GM06990 (cell line): ENCODE measurements around the gene ANKRD13D.

Experiments
- DNase-seq: peaks from one replicate; pipeline ENCODE4 v3.0.0-alpha.2; 2011; ENCODE audit not compliant: insufficient read length; ENCODE audit errors: extremely low read depth
- H3K27me3 ChIP-seq: replicated peaks from 2 replicates; pipeline ENCODE4 v1.6.0; 2011; ENCODE audit warnings: low read length; ENCODE audit not compliant: control insufficient read depth, insufficient read depth
- H3K36me3 ChIP-seq: 2 replicates; pipeline ENCODE4 v1.5.1; 2011; ENCODE audit warnings: low read length; ENCODE audit not compliant: control insufficient read depth, insufficient read depth
- H3K4me3 ChIP-seq: replicated peaks from 2 replicates; pipeline ENCODE4 v1.5.1; 2011; ENCODE audit warnings: low read depth, mild to moderate bottlenecking, control low read depth, low read length
- CTCF ChIP-seq: IDR thresholded peaks from 2 replicates; pipeline ENCODE4 v1.5.1; 2011; ENCODE audit warnings: low read length, control low read depth, mild to moderate bottlenecking, inconsistent platforms; ENCODE audit not compliant: insufficient read depth, poor library complexity, severe bottlenecking

Gene ANKRD13D

GRCh38 chr11:67299471-67300191 lies 10.5 kb downstream of the ANKRD13D start:
- Histone ChIP-seq H3K36me3 (peaks cover 27% of the 10 kb centered on the region), H3K4me3 (no peak overlapping the region), H3K27me3 (no peaks in the 10 kb centered on the region)
- no peak for DNase-seq
- TF ChIP-seq CTCF = no peak

DNA sequence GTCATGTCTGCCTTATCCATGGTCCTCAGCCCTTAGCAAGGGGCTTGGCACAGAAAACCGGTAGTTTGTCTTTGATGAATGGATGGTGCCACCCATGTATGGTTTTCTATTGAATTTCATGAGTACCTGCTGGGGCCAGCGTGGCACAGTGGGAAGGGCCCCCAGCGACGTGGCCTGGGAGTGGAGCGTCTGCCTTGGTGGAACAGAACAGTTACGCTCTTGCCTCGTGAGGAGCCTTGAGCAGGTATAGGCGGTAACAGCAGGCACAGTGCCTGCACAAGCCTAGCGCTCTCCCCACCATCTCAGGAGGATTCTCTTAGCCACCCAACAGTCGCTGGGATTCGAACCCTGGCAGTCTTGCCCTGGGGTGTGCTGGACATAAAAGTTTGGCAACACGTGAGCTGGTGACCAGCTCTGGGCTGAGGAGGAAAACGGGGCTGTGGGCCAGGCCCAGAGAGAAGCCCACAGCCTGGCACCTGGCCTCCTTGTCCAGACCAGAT lies 11.2 kb downstream of the ANKRD13D start:
- Histone ChIP-seq H3K36me3 (peaks cover 27% of the 10 kb centered on the region), H3K27me3 (no peaks in the 10 kb centered on the region), H3K4me3 (no peak overlapping the region)
- no peak for TF ChIP-seq CTCF
- DNase-seq = no peak

DNA sequence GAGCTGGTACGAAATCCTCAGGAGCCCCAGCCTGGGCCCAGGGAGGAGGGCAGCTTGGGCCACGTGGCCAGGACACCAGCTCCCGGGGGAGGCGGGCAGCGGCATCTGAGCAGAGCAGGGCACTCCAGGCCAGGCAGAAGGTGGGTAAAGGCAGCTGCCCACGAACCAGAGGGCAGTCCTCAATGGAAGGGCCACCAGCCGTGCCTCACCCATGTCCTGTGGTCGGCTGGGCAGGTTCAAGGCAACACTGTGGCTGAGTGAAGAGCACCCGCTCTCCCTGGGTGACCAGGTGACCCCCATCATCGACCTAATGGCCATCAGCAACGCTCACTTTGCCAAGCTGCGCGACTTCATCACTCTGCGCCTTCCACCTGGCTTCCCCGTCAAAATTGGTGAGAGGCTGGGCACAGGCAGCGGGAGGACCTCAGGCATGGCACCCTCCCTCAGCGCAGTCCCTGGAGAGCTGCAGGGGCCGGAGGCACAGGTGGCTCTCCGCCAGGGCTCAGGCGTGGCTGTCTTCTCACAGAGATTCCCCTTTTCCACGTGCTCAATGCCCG lies 11.7 kb downstream of the ANKRD13D start:
- Histone ChIP-seq H3K36me3 (peaks cover 27% of the 10 kb centered on the region), H3K4me3 (no peak overlapping the region), H3K27me3 (no peaks in the 10 kb centered on the region)
- no peak for TF ChIP-seq CTCF
- no peak for DNase-seq

- Histone ChIP-seq H3K27me3 (no peaks in the 10 kb centered on the region), H3K36me3 (peaks cover 27% of the 10 kb centered on the region), H3K4me3 (no peak overlapping the region)
- no peak for DNase-seq
- TF ChIP-seq CTCF = no peak
These were observed 12.3 kb downstream of the ANKRD13D start for GRCh38 chr11:67301313-67301921.

DNA sequence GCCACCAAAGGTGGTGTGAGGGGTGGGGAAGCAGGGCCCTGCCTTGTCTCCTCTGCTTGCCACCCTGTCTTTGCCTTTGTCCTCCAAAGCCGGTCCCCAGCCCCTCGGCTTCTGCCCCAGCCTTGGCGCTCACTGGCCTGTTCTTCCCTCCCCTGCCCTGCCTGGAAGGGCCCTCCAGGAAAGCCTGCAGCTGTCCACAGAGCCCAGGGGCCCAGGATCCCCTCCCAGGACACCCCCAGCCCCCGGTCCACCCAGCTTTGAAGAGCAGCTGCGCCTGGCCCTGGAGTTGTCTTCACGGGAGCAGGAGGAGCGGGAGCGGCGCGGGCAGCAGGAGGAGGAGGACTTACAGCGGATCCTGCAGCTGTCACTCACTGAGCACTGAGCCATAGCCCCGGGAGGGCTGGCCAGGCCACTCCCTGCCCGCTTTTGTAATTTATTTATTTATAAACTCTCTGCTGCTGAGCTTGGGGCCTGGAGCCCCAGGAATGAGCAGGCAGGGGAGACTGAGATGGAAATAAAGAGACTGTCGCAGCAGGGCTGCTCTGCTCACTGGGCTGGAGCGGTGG lies 12.9 kb downstream of the ANKRD13D start:
- H3K27me3 ChIP-seq = no peaks in the 10 kb centered on the region
- no peak for DNase-seq
- no peak overlapping the region for H3K4me3 ChIP-seq
- peaks cover 27% of the 10 kb centered on the region for H3K36me3 ChIP-seq
- no peak for TF ChIP-seq CTCF
